IMR-90 (cell line): Measurements from ENCODE around the gene CNTN5.

Experiments
- FOS ChIP-seq: fragments of 150-350 bp; IDR thresholded peaks from 2 replicates; pipeline ENCODE4 v1.6.1; 2016; ENCODE audit warnings: low read depth, low read length
- MXI1 ChIP-seq: IDR thresholded peaks from 2 replicates; pipeline ENCODE4 v1.6.1; 2012; ENCODE audit warnings: low read depth, mild to moderate bottlenecking, low read length, moderate library complexity, borderline replicate concordance
- NFE2L2 ChIP-seq: fragments of 150-350 bp; IDR thresholded peaks from 2 replicates; pipeline ENCODE4 v1.6.1; 2016; ENCODE audit warnings: low read depth, mild to moderate bottlenecking, low read length
- POLR2A ChIP-seq: IDR thresholded peaks from 2 replicates; pipeline ENCODE4 v1.6.1; 2012; ENCODE audit warnings: mild to moderate bottlenecking, low read depth, low read length
- RFX5 ChIP-seq: IDR thresholded peaks from 2 replicates; pipeline ENCODE4 v1.8.0; 2012; ENCODE audit warnings: low read depth, mild to moderate bottlenecking, low read length, moderate library complexity
- TF ChIP-seq, protein P1 (sequence below): conservative IDR thresholded peaks from 2 replicates; pipeline ENCODE4 v1.5.1; 2012; ENCODE audit warnings: mild to moderate bottlenecking, low read depth, low read length, improper control_type of control experiment
- TF ChIP-seq, protein P2 (sequence below): fragments of 150-350 bp; IDR thresholded peaks from 2 replicates; pipeline ENCODE4 v1.6.1; 2017; ENCODE audit warnings: mild to moderate bottlenecking, antibody characterized with exemption, low read length, low read depth

DNA sequence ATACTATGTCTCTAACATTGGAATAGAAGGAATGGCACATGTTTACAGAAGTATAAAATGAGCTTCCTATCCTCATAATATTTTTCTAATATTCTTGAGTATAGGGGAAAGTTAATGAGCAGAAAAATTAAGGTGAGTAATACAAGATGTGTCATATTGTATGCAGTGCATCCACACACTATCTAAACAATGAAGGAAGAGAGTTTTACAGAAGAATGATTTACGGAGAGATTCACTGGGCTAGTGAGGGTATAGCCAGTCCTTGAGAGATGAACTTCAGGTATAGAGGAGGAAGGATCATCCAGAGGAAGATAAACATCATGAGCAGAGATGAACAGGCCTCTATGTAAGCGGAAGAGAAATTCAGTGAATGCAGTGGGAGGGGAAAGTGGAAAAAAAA lies 569.0 kb downstream of the CNTN5 start:
- TF ChIP-seq, protein P1, sequence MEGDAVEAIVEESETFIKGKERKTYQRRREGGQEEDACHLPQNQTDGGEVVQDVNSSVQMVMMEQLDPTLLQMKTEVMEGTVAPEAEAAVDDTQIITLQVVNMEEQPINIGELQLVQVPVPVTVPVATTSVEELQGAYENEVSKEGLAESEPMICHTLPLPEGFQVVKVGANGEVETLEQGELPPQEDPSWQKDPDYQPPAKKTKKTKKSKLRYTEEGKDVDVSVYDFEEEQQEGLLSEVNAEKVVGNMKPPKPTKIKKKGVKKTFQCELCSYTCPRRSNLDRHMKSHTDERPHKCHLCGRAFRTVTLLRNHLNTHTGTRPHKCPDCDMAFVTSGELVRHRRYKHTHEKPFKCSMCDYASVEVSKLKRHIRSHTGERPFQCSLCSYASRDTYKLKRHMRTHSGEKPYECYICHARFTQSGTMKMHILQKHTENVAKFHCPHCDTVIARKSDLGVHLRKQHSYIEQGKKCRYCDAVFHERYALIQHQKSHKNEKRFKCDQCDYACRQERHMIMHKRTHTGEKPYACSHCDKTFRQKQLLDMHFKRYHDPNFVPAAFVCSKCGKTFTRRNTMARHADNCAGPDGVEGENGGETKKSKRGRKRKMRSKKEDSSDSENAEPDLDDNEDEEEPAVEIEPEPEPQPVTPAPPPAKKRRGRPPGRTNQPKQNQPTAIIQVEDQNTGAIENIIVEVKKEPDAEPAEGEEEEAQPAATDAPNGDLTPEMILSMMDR = no peak
- TF ChIP-seq RFX5 (no peak), NFE2L2 (no peak), FOS (no peak), POLR2A (no peak), MXI1 (no peak)
- TF ChIP-seq, protein P2, sequence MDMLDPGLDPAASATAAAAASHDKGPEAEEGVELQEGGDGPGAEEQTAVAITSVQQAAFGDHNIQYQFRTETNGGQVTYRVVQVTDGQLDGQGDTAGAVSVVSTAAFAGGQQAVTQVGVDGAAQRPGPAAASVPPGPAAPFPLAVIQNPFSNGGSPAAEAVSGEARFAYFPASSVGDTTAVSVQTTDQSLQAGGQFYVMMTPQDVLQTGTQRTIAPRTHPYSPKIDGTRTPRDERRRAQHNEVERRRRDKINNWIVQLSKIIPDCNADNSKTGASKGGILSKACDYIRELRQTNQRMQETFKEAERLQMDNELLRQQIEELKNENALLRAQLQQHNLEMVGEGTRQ = no peak
